Left lung (tissue), 10 donors: Measurements from ENCODE around the gene ADGRG7. TPM values are rescaled to one million over a fixed set of nuclear protein-coding genes. Genes with fewer than 3 reads are reported as not detected.

Experiments used
- ATAC-seq: fragments of 200-7000 bp; cut with Tn5 transposase; one replicate; pipeline ENCODE4 v1.9.1; 2020; ENCODE audit warnings: moderate library complexity
- DNase-seq, 4 donors: peaks; one replicate each; pipeline ENCODE4 v3.0.0-alpha.2; 2013 to 2020
- H3K27ac ChIP-seq, 2 donors: fragments of 200-600 bp; sonication (generic) in 1 of 2; one replicate each; pipeline versions ENCODE4 v1.5.0 to v1.8.0; 2020 to 2021
- H3K27me3 ChIP-seq, 2 donors: fragments of 200-600 bp; sonication (generic) in 1 of 2; one replicate each; pipeline versions ENCODE4 v1.5.0 to v1.8.0; 2020 to 2021
- H3K36me3 ChIP-seq, 2 donors: fragments of 200-600 bp; sonication (generic) in 1 of 2; one replicate each; pipeline versions ENCODE4 v1.5.0 to v1.8.0; 2020 to 2021
- H3K4me1 ChIP-seq, 2 donors: fragments of 200-600 bp; one replicate each; pipeline ENCODE4 v1.8.0; 2021
- H3K4me3 ChIP-seq, 2 donors: fragments of 200-600 bp; sonication (generic) in 1 of 2; one replicate each; pipeline versions ENCODE4 v1.5.0 to v1.8.0; 2020 to 2021; ENCODE audit warnings: mild to moderate bottlenecking in 1 of 2
- H3K9me3 ChIP-seq, 2 donors: fragments of 200-600 bp; sonication (generic) in 1 of 2; one replicate each; pipeline versions ENCODE4 v1.5.0 to v1.8.0; 2020 to 2021
- intact Hi-C, 2 donors: fragments of 100-400 bp; cut with DNase I; formaldehyde crosslinking; loops; one replicate each; pipeline versions ENCODE4 v1.11.2 to v1.14.2; 2022
- polyA plus RNA-seq, 6 donors: library from polyadenylated mRNA; unstranded; fragments of 120-200 nt; gene quantifications; one replicate each; pipeline ENCODE4 v1.2.1, GENCODE V29; 2013; ENCODE audit not compliant: insufficient read length in 6 of 6
- total RNA-seq, 2 donors: library from RNA; stranded (reverse); fragmentation: NEBNext Ultra II Directional; extraction: Animal tissue kit (Norgen Biotek cat#: 25700); gene quantifications; one replicate each; pipeline ENCODE4 v1.2.1, GENCODE V29; 2021
- TF ChIP-seq, protein P1 (sequence below), 2 donors: fragments of 200-600 bp; sonication (generic) in 1 of 2; IDR thresholded peaks; one replicate each; pipeline versions ENCODE4 v1.5.0 to v1.8.0; 2021; ENCODE audit warnings: antibody characterized with exemption in 2 of 2
- donor health status: DM: no; HTN: yes; CAD: no.
- donor health status: DM: no; HTN: no; CAD: no.

Gene ADGRG7
- total and polyA plus RNA-seq, 8 donors: not detected

- no peaks in the 10 kb centered on the region for H3K36me3 ChIP-seq
- no peaks in the 10 kb centered on the region for H3K27me3 ChIP-seq
- H3K27ac ChIP-seq: peak overlapping the region in 1 of 2 donors; percentile 59
- no peaks in the 10 kb centered on the region for H3K4me1 ChIP-seq
- ATAC-seq (peak; percentile 50), DNase-seq (no peak)
- no peak overlapping the region for H3K4me3 ChIP-seq
- intact Hi-C loops: no loop called here
- TF ChIP-seq, protein P1, sequence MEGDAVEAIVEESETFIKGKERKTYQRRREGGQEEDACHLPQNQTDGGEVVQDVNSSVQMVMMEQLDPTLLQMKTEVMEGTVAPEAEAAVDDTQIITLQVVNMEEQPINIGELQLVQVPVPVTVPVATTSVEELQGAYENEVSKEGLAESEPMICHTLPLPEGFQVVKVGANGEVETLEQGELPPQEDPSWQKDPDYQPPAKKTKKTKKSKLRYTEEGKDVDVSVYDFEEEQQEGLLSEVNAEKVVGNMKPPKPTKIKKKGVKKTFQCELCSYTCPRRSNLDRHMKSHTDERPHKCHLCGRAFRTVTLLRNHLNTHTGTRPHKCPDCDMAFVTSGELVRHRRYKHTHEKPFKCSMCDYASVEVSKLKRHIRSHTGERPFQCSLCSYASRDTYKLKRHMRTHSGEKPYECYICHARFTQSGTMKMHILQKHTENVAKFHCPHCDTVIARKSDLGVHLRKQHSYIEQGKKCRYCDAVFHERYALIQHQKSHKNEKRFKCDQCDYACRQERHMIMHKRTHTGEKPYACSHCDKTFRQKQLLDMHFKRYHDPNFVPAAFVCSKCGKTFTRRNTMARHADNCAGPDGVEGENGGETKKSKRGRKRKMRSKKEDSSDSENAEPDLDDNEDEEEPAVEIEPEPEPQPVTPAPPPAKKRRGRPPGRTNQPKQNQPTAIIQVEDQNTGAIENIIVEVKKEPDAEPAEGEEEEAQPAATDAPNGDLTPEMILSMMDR (IDR thresholded peaks at IDR 0.05): no peak
- H3K9me3 ChIP-seq: no peaks in the 10 kb centered on the region
Measured at GRCh38 chr3:100602506-100603444, 6.6 kb upstream of the ADGRG7 start.

DNA sequence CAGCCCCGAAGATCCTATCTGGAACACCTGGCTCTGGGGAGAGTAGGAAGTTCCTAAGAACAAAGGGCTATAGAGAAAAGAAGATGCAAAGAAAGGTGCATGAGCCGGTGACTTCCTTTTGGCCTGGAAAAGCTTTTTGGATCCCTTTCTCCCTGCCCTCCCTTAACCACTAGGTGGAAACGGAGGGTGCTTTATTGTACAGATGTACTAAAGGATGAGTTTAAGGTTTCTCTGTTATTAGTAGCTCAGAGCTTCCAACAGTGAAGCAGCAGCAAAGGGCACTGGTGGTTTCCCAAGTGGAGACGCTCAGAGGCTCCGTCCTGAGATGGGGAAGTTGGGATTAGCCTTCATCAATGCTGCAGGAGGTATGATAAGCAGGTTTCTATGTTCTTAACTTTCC, 5.9 kb upstream of the ADGRG7 start:
- no peaks in the 10 kb centered on the region for H3K4me1 ChIP-seq
- peak overlapping the region in 1 of 2 donors; percentile 59 for H3K27ac ChIP-seq
- no peak overlapping the region for H3K4me3 ChIP-seq
- intact Hi-C loops: no loop called here
- TF ChIP-seq, protein P1 (IDR thresholded peaks at IDR 0.05): no peak
- DNase-seq (peak in 1 of 4 donors; percentile 10), ATAC-seq (peak; percentile 63)
- H3K27me3 ChIP-seq: no peaks in the 10 kb centered on the region
- no peaks in the 10 kb centered on the region for H3K36me3 ChIP-seq
- H3K9me3 ChIP-seq: no peaks in the 10 kb centered on the region

- TF ChIP-seq, protein P1 (IDR thresholded peaks at IDR 0.05): no peak
Measured at GRCh38 chr3:100605358-100605757, 4.0 kb upstream of the ADGRG7 start.

DNA sequence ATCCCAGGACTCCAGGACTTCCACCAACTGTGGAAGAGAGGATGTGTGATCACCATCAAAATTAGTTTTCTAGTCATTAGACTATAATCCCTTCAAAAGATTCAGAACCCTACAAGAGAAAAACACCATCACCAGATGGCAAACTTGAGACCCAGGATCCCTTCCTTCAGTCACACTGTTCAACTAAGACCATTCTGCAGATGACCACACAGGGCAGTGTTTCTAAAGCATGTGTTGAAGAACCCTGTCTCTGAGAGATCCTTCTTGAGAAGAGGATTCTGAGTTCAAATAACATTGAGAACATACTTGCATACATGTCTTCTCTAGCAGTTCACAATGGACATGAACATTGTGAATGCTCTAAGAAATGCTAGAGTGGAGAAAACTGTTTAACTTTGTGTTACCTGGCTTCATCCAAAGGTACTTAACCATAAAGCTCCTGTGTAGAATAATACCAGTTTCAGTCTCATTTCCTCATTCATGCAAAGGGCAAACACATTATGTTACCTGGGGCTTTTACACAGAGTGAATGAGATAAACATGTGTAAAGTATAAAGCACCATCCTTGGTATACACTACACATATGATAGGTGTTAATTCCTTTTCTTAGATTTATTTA, 2.4 kb upstream of the ADGRG7 start:
- no peaks in the 10 kb centered on the region for H3K4me1 ChIP-seq
- H3K27ac ChIP-seq: no peak overlapping the region
- no peaks in the 10 kb centered on the region for H3K27me3 ChIP-seq
- TF ChIP-seq, protein P1 (IDR thresholded peaks at IDR 0.05): no peak
- DNase-seq: no peak
- no peak for ATAC-seq
- no peak overlapping the region for H3K4me3 ChIP-seq
- intact Hi-C loops: no loop called here
- no peaks in the 10 kb centered on the region for H3K36me3 ChIP-seq
- no peaks in the 10 kb centered on the region for H3K9me3 ChIP-seq

More at GRCh38 chr3:100605358-100605757, 4.0 kb upstream of the ADGRG7 start:
- H3K36me3 ChIP-seq: no peaks in the 10 kb centered on the region
- no peak overlapping the region for H3K27ac ChIP-seq
- no peaks in the 10 kb centered on the region for H3K9me3 ChIP-seq
- ATAC-seq: no peak
- no peaks in the 10 kb centered on the region for H3K27me3 ChIP-seq
- no peak for DNase-seq
- H3K4me1 ChIP-seq: no peaks in the 10 kb centered on the region
- no peak overlapping the region for H3K4me3 ChIP-seq
- intact Hi-C loops: no loop called here

- Histone ChIP-seq H3K4me3 (no peak overlapping the region), H3K9me3 (no peaks in the 10 kb centered on the region), H3K27ac (no peak overlapping the region), H3K27me3 (no peaks in the 10 kb centered on the region), H3K4me1 (no peaks in the 10 kb centered on the region), H3K36me3 (no peaks in the 10 kb centered on the region)
- TF ChIP-seq, protein P1 (IDR thresholded peaks at IDR 0.05): no peak
- DNase-seq (no peak), ATAC-seq (no peak)
- intact Hi-C loops: no loop called here
Measured at GRCh38 chr3:100609963-100610362, 562 bp downstream of the ADGRG7 start.
